ENCODE data around the gene MCM6.
A peak's percentile ranks its signal among the peaks of the same experiment; 100 is the strongest.
"Not testable (repeated sequence)": the region's sequence is repeated elsewhere in the genome, so short reads cannot be mapped to it uniquely, and the experiment has no call there.

MCM6 gene

GRCh38 chr2:135876066-135876711 is at the start of gene MCM6:
MCM6 (minus strand) TSS chr2:135876443; CDS start chr2:135876365, 78 bp downstream.
- peak; percentile 95 for DNase-seq (ENCODE audit: low spot score)

- DNase-seq (ENCODE audit: low spot score): no peak
These were observed 49.3 kb upstream of the MCM6 start for GRCh38 chr2:135925571-135925970.

GRCh38 chr2:135916207-135916606 is 40.0 kb upstream of the MCM6 start:
- DNase-seq (ENCODE audit: low spot score): peak; percentile 74

- DNase-seq (ENCODE audit: low spot score): no peak
These were observed 38.2 kb upstream of the MCM6 start for GRCh38 chr2:135914485-135914884.

GRCh38 chr2:135913727-135914365 is 37.6 kb upstream of the MCM6 start:
- peak; percentile 49 for DNase-seq (ENCODE audit: low spot score)

- DNase-seq (ENCODE audit: low spot score): no peak
These were observed 33.7 kb upstream of the MCM6 start for GRCh38 chr2:135909976-135910375.

- DNase-seq (ENCODE audit: low spot score): no peak
These were observed 29.4 kb upstream of the MCM6 start for GRCh38 chr2:135905679-135906078.

GRCh38 chr2:135904341-135904989 is 28.2 kb upstream of the MCM6 start:
- DNase-seq (ENCODE audit: low spot score): no peak

- DNase-seq (ENCODE audit: low spot score): no peak
These were observed 27.4 kb upstream of the MCM6 start for GRCh38 chr2:135903650-135904049.

- no peak for DNase-seq (ENCODE audit: low spot score)
These were observed 23.3 kb upstream of the MCM6 start for GRCh38 chr2:135899567-135899966.

GRCh38 chr2:135898234-135898786 is 22.1 kb upstream of the MCM6 start:
- DNase-seq (ENCODE audit: low spot score): no peak

GRCh38 chr2:135894930-135895329 is 18.7 kb upstream of the MCM6 start:
- DNase-seq (ENCODE audit: low spot score): no peak

- DNase-seq (ENCODE audit: low spot score): no peak
These were observed 17.1 kb upstream of the MCM6 start for GRCh38 chr2:135893374-135893794.

- DNase-seq (ENCODE audit: low spot score): peak; percentile 53
These were observed 14.6 kb upstream of the MCM6 start for GRCh38 chr2:135890835-135891234.

GRCh38 chr2:135890149-135890548 is 13.9 kb upstream of the MCM6 start:
- DNase-seq (ENCODE audit: low spot score): no peak

- not testable (repeated sequence) for DNase-seq (ENCODE audit: low spot score)
These were observed 12.3 kb upstream of the MCM6 start for GRCh38 chr2:135888587-135888986.

- no peak for DNase-seq (ENCODE audit: low spot score)
These were observed 9.5 kb upstream of the MCM6 start for GRCh38 chr2:135885709-135886108.

GRCh38 chr2:135882415-135882814 is 6.2 kb upstream of the MCM6 start:
- no peak for DNase-seq (ENCODE audit: low spot score)

GRCh38 chr2:135876770-135877169 is 527 bp upstream of the MCM6 start:
- DNase-seq (ENCODE audit: low spot score): not testable (repeated sequence)

- DNase-seq (ENCODE audit: low spot score): peak; percentile 19
These were observed 665 bp downstream of the MCM6 start for GRCh38 chr2:135875491-135876065.

- no peak for DNase-seq (ENCODE audit: low spot score)
These were observed 1.4 kb downstream of the MCM6 start for GRCh38 chr2:135874777-135875365.

- no peak for DNase-seq (ENCODE audit: low spot score)
These were observed 5.7 kb downstream of the MCM6 start for GRCh38 chr2:135870571-135870970.
